ENCODE measurements around the gene TGFBI.

- TF ChIP-seq CTCF (IDR thresholded peaks at IDR 0.05 in 4 of 5, conservative IDR thresholded peaks at IDR 0.05 in 1 of 5) (no peak), POLR2A (IDR thresholded peaks at IDR 0.05) (no peak)
Observed at GRCh38 chr5:136084698-136085097, 55.9 kb downstream of the TGFBI start.
